Fibroblast of mammary gland (primary cell): ENCODE data around the gene TFE3.

Source experiments
- DNase-seq: peaks from one replicate; pipeline ENCODE4 v3.0.0-alpha.2; 2010; ENCODE audit warnings: low read depth
- H3K4me3 ChIP-seq: 2 replicates; pipeline ENCODE4 v1.5.1; 2011; ENCODE audit warnings: low read depth, mild to moderate bottlenecking, low read length, moderate library complexity; ENCODE audit not compliant: control insufficient read depth
- CTCF ChIP-seq: conservative IDR thresholded peaks from 2 replicates; pipeline ENCODE4 v1.5.1; 2011; ENCODE audit warnings: low read depth, low read length, inconsistent platforms; ENCODE audit not compliant: control insufficient read depth, insufficient read depth

The TFE3 gene

GRCh38 chrX:49030283-49030682 lies 12.9 kb downstream of the TFE3 start:
- DNase-seq, result no peak
- no peak overlapping the region for H3K4me3 ChIP-seq
- no peak for TF ChIP-seq CTCF

GRCh38 chrX:49029876-49030275 lies 13.3 kb downstream of the TFE3 start:
- TF ChIP-seq CTCF, result no peak
- H3K4me3 ChIP-seq, result no peak overlapping the region
- no peak for DNase-seq

GRCh38 chrX:49019599-49020249 lies 23.4 kb downstream of the TFE3 start:
- TF ChIP-seq CTCF, result no peak
- DNase-seq, result no peak
- H3K4me3 ChIP-seq, result no peak overlapping the region

GRCh38 chrX:49019050-49019449 lies 24.1 kb downstream of the TFE3 start:
- no peak overlapping the region for H3K4me3 ChIP-seq
- DNase-seq, result no peak
- TF ChIP-seq CTCF, result no peak

- no peak for DNase-seq
- H3K4me3 ChIP-seq, result no peak overlapping the region
- TF ChIP-seq CTCF, result no peak
Measured at GRCh38 chrX:49003696-49004095, 39.5 kb downstream of the TFE3 start.

- peak; percentile 90 for DNase-seq
- no peak for TF ChIP-seq CTCF
- H3K4me3 ChIP-seq, result peak within 1 kb of the TSS; percentile 81
Measured at GRCh38 chrX:49002091-49002935, 40.8 kb downstream of the TFE3 start, which contains the start of gene GRIPAP1. Gene GRIPAP1 (minus strand): TSS chrX:49002264. CDS start chrX:49002229, 35 bp downstream.
